ENCODE data around the gene GRK1. TPM values are rescaled to one million over a fixed set of nuclear protein-coding genes. Genes with fewer than 3 reads are reported as not detected.

The GRK1 gene
- total and polyA plus RNA-seq, 2 of the 13 experiments (the other 11 are each of a cell fraction or from before 2014, with no cell fraction given): 0.07 to 0.12 TPM

DNA sequence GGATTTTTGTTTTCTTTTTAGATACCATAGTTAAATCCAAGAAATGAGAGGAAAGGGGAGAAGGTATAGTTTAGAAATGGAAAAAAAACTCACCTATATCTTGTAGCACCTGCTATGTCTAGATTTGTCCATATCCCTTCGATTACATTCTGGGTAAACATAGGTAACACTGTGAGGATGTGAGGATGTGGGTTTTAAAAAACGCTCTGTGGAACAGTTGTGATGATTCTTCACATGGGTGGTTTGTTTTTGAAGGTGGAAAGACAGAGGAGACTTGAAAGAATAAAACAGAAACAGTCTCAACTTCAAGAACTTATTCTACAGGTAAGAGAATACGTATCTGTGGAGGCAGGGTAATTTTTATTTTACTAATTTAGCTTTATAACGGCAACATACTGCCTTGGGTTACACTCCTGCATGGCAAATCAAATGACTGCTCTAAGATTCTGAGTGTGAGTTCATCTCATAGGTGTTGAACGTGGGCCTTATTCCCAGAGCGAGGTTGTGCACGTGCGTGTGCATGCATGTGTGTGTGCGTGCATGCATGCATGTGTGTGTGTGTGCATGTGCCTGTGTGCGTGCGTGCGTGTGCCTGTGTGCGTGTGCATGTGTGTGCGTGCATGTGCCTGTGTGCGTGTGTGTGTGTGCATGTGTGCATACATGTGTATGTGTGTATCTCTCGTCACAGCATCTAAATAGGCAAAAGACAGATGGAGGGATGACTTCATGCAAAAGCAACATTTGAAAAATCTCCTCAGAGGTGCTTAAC lies 32.6 kb upstream of the GRK1 start:
- Histone ChIP-seq H3K36me3 (replicated peaks in 1 of 2; ENCODE audit: control insufficient read depth in 1 of 2, insufficient read depth in 2 of 2, low read length in 2 of 2) (peaks cover 38 to 89% of the 10 kb centered on the region in 2 experiments), H3K4me2 (ENCODE audit: low read depth, low read length) (no peak overlapping the region), H3K4me1 (ENCODE audit: insufficient read depth, low read length) (no peaks in the 10 kb centered on the region), H3K79me2 (ENCODE audit: insufficient read depth, low read length) (peaks cover 3% of the 10 kb centered on the region), H3K27me3 (ENCODE audit: control insufficient read depth in 1 of 2, insufficient read depth in 2 of 2, low read length in 2 of 2) (no peaks in the 10 kb centered on the region), H4K20me1 (ENCODE audit: insufficient read depth, low read length) (0 out of 2 replicates have a peak, but pooled peaks cover 3% of the 10 kb centered on the region), H3K9me3 (ENCODE audit: low read length) (no peaks in the 10 kb centered on the region), H3K4me3 (replicated peaks in 1 of 3; ENCODE audit: insufficient read depth in 1 of 3, low read depth in 2 of 3, low read length in 3 of 3) (no peak overlapping the region), H3K27ac (ENCODE audit: extremely low read length, insufficient read depth, low read length) (no peak overlapping the region), H3K9ac (ENCODE audit: insufficient read depth, low read depth, low read length) (no peak overlapping the region), H2AFZ (ENCODE audit: low read length) (no peak overlapping the region)
- FAIRE-seq (no peak), DNase-seq (ENCODE audit: low spot score) (no peak), ATAC-seq (no peak)
- CTCF ChIA-PET (ENCODE audit: low intra/inter-chr PET ratio, low total read pairs): no interaction called here
- TF ChIP-seq, protein P1, sequence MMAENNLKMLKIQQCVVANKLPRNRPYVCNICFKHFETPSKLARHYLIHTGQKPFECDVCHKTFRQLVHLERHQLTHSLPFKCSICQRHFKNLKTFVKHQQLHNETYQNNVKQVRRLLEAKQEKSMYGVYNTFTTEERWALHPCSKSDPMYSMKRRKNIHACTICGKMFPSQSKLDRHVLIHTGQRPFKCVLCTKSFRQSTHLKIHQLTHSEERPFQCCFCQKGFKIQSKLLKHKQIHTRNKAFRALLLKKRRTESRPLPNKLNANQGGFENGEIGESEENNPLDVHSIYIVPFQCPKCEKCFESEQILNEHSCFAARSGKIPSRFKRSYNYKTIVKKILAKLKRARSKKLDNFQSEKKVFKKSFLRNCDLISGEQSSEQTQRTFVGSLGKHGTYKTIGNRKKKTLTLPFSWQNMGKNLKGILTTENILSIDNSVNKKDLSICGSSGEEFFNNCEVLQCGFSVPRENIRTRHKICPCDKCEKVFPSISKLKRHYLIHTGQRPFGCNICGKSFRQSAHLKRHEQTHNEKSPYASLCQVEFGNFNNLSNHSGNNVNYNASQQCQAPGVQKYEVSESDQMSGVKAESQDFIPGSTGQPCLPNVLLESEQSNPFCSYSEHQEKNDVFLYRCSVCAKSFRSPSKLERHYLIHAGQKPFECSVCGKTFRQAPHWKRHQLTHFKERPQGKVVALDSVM (CRISPR knock-in tag; IDR thresholded peaks at IDR 0.05): no peak
- no peak for TF ChIP-seq BHLHE40 (IDR thresholded peaks at IDR 0.05; ENCODE audit: low read length)
- TF ChIP-seq, protein P2, sequence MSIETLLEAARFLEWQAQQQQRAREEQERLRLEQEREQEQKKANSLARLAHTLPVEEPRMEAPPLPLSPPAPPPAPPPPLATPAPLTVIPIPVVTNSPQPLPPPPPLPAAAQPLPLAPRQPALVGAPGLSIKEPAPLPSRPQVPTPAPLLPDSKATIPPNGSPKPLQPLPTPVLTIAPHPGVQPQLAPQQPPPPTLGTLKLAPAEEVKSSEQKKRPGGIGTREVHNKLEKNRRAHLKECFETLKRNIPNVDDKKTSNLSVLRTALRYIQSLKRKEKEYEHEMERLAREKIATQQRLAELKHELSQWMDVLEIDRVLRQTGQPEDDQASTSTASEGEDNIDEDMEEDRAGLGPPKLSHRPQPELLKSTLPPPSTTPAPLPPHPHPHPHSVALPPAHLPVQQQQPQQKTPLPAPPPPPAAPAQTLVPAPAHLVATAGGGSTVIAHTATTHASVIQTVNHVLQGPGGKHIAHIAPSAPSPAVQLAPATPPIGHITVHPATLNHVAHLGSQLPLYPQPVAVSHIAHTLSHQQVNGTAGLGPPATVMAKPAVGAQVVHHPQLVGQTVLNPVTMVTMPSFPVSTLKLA (IDR thresholded peaks at IDR 0.05): peak; percentile 71
- no peak for TF ChIP-seq NCOA2 (CRISPR knock-in tag; IDR thresholded peaks at IDR 0.05)
- no peak for TF ChIP-seq ZNF556 (CRISPR knock-in tag; IDR thresholded peaks at IDR 0.05; ENCODE audit: borderline replicate concordance)
- TF ChIP-seq SSRP1 (CRISPR knock-in tag; IDR thresholded peaks at IDR 0.05): no peak
- TF ChIP-seq ZNF788 (CRISPR knock-in tag; IDR thresholded peaks at IDR 0.05; ENCODE audit: borderline replicate concordance): no peak
- TF ChIP-seq, protein P3, sequence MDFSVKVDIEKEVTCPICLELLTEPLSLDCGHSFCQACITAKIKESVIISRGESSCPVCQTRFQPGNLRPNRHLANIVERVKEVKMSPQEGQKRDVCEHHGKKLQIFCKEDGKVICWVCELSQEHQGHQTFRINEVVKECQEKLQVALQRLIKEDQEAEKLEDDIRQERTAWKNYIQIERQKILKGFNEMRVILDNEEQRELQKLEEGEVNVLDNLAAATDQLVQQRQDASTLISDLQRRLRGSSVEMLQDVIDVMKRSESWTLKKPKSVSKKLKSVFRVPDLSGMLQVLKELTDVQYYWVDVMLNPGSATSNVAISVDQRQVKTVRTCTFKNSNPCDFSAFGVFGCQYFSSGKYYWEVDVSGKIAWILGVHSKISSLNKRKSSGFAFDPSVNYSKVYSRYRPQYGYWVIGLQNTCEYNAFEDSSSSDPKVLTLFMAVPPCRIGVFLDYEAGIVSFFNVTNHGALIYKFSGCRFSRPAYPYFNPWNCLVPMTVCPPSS (IDR thresholded peaks at IDR 0.05): no peak
- intact Hi-C loops (cut with micrococcal nuclease; ENCODE audit: unreplicated experiment) (no loop called here), in situ Hi-C loops (cut with HindIII; ENCODE audit: extremely low pct_ligation_motif_present, low pct_unique_long_range_greater_than_20kb) (no loop called here)
- WGBS (ENCODE audit: low lambda C conversion rate): over 99% methylated on average over 16 of the region's 16 CpGs
- POLR2A ChIA-PET: no interaction called here
- no TSS peak for BruUV-seq (replicated peaks)

All from HepG2 (cell line).